ENCODE data around the gene CAPN14. TPM values are rescaled to one million over a fixed set of nuclear protein-coding genes. Genes with fewer than 3 reads are reported as not detected.

The CAPN14 gene
- total and polyA plus RNA-seq, 2 of the 4 experiments (the other 2 are of a cell fraction): under 0.01 to 0.09 TPM

DNA sequence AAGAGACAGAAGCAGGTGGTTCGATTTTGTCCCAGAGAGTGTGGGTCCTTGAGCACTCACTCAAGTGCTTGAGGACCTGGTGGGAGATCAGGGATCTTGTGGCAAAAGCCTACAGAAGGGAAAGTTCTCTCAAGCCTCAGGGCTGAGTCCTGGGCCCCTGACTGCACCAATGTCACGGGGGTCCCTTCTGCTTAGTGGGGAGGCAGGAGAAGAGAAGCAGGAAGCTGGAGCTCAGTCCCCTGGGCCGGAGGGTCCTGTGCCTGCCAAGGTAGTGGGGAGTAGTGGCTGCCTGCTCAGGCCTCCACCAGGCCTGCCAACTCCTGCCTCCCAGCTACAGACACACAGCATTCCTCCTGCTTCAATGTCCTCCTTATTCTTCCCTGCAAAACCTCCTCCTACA is 11.7 kb downstream of the CAPN14 start:
- intact Hi-C loops (cut with micrococcal nuclease): no loop called here
- Histone ChIP-seq H3K9me1 (ENCODE audit: insufficient read depth, low read length) (no peaks in the 10 kb centered on the region), H2BK5ac (ENCODE audit: low read depth, low read length, poor library complexity, severe bottlenecking) (no peak overlapping the region), H2AK5ac (ENCODE audit: low read depth, low read length) (no peak overlapping the region), H3K4ac (ENCODE audit: low read depth, low read length) (no peak overlapping the region), H2BK120ac (ENCODE audit: low read depth, low read length) (no peak overlapping the region), H3K4me3 (ENCODE audit: insufficient read depth, low read depth, low read length) (no peak overlapping the region), H2BK20ac (ENCODE audit: low read depth, low read length) (no peak overlapping the region), H3K9me3 (ENCODE audit: control insufficient read depth, insufficient read depth, low read length) (no peaks in the 10 kb centered on the region), H2AK9ac (replicated peaks; ENCODE audit: low read depth, low read length, poor library complexity) (peak overlapping the region; percentile 61), H3K4me1 (ENCODE audit: control insufficient read depth, insufficient read depth, low read length) (no peaks in the 10 kb centered on the region), H3K4me2 (ENCODE audit: low read depth, low read length) (no peak overlapping the region), H3K23ac (ENCODE audit: low read depth, low read length) (no peak overlapping the region), H3K79me1 (ENCODE audit: low read depth in 1 of 2, low read length in 2 of 2) (no peaks in the 10 kb centered on the region), H3K56ac (ENCODE audit: extremely low read depth, insufficient read depth, low read length) (no peak overlapping the region), H3K27me3 (ENCODE audit: control insufficient read depth, insufficient read depth, low read length) (peaks cover 6% of the 10 kb centered on the region), H3K14ac (replicated peaks; ENCODE audit: low read depth, low read length) (no peak overlapping the region), H3K18ac (ENCODE audit: low read depth, low read length) (no peak overlapping the region), H2AFZ (replicated peaks; ENCODE audit: low read length, poor library complexity) (peak overlapping the region; percentile 63), H4K8ac (ENCODE audit: low read depth in 2 of 2, low read length in 2 of 2) (no peak overlapping the region), H3K27ac (ENCODE audit: insufficient read depth, low read length) (no peak overlapping the region), H3K36me3 (ENCODE audit: control insufficient read depth, insufficient read depth, low read length) (no peaks in the 10 kb centered on the region), H4K20me1 (ENCODE audit: insufficient read depth, low read length) (no peaks in the 10 kb centered on the region), H2BK15ac (ENCODE audit: low read depth, low read length) (no peak overlapping the region), H3K9ac (ENCODE audit: low read depth, low read length) (no peak overlapping the region), H4K5ac (ENCODE audit: low read depth, low read length) (no peak overlapping the region), H4K91ac (ENCODE audit: insufficient read depth, low read depth, low read length) (no peak overlapping the region)
- 33% methylated on average over 1 of the region's 3 CpGs; no CpG with 5 or more reads in 1 of the 2 experiments for WGBS, 2 experiments (ENCODE audit: extremely low coverage in 2 of 2, insufficient read length in 1 of 2)
- TF ChIP-seq RFX5 (IDR thresholded peaks at IDR 0.05; ENCODE audit: low read depth, low read length) (no peak), CEBPB (IDR thresholded peaks at IDR 0.05; ENCODE audit: low read depth, low read length) (no peak), NFE2L2 (IDR thresholded peaks at IDR 0.05; ENCODE audit: low read depth, low read length) (no peak)
- TF ChIP-seq, protein P1, sequence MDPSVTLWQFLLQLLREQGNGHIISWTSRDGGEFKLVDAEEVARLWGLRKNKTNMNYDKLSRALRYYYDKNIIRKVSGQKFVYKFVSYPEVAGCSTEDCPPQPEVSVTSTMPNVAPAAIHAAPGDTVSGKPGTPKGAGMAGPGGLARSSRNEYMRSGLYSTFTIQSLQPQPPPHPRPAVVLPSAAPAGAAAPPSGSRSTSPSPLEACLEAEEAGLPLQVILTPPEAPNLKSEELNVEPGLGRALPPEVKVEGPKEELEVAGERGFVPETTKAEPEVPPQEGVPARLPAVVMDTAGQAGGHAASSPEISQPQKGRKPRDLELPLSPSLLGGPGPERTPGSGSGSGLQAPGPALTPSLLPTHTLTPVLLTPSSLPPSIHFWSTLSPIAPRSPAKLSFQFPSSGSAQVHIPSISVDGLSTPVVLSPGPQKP (IDR thresholded peaks at IDR 0.05; ENCODE audit: borderline replicate concordance, low read depth, low read length): no peak
- BruUV-seq (replicated peaks): no TSS peak
- in situ Hi-C loops (cut with MboI; ENCODE audit: low sequenced_read_pairs): no loop called here
- ChIA-PET CTCF (interaction anchor here (1.8 kb wide), 1 partner anchor 128 kb away, joined by 3 read pairs; no protein-coding TSS in a partner anchor), POLR2A (ENCODE audit: unreplicated experiment) (no interaction called here)
- dilution Hi-C loops (cut with HindIII; ENCODE audit: low sequenced_read_pairs, unreplicated experiment): no loop called here
- DNase-seq: no peak
- ATAC-seq (ENCODE audit: low read depth): no peak
